Ureter (tissue), 1 donor: ENCODE measurements around the gene PNPLA2. TPM values are rescaled to one million over a fixed set of nuclear protein-coding genes. Genes with fewer than 3 reads are reported as not detected.

Source experiments
- DNase-seq: peaks from one replicate; pipeline ENCODE4 v3.0.0-alpha.2; 2020; ENCODE audit warnings: low spot score
- total RNA-seq: library from RNA; stranded (reverse); gene quantifications from one replicate; pipeline ENCODE4 v1.2.4, GENCODE V29; 2023
- donor health status: DM: yes; HTN: yes; CAD: no.

PNPLA2 gene
- total RNA-seq, 1 donor from 2014 or later, result 118 TPM

DNA sequence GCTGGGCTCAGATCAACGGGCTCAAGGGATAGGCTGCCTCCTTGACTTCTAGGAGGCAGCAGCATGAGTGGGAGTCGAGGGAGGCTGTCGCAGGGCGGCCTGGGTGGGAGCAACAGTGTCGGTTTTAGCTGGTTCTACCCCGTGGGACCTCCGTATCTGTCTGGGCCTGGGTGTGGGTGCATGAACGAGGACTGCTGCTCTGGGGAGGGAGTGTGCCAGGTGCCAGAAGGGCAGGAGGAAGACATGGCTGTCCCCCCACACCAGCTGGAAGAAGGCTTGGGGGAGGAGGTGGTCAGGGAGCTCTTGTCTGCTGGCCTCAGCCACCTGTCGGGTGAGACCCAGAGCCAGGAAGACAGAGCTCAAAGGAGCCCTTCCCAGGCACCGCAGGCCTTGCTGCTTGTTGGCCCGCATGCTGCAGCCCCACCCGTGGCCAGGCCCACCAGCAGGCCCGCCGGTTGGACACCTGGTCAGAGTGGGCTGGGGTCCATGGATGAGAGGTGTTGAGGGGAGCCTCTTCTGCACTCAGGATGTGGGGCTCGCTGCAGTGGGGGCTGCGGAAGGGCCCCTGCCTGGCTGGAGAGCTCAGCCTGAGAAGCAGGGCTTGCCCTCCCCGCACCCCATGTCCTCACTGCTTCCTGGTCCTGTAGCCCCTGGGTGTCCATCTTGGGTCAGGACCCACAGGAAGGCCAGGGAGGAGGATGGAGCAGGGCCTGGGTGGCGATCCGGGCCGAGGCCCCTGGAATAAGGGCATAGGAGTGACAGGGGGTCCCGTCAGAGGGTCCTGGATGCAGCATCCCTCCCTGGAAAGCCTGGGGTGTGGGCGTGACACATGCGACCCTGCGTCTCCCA lies 32.3 kb upstream of the PNPLA2 start:
- no peak for DNase-seq

DNA sequence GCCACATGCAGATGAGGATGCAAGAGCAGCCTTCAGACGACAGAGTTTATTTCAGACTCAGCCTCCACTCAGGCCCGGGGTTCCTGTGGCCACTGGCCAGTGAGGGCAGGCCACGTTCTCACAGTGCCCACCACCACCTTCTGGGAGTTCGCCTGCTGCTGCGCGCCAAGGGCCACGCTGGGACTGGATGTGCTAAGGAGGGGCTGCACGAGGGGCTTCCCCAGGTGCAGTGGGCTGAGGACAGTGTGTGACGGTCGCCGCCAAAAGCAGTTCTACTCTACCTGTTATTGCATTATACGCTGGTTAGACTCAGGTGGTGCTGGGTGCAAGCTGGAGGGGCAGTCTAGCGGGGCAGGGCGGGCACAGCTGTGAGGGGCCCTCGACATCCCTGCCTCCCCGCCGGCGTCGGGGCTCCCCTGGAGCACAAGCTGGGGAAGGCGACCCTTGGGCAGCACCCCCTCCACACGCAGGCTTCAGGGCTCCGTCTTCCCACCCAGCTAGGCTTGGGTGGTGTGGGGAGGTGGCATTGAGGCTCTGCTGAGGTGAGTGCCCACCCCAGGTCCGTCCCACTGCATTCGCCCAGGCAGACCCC lies 31.5 kb upstream of the PNPLA2 start:
- DNase-seq, result no peak

DNA sequence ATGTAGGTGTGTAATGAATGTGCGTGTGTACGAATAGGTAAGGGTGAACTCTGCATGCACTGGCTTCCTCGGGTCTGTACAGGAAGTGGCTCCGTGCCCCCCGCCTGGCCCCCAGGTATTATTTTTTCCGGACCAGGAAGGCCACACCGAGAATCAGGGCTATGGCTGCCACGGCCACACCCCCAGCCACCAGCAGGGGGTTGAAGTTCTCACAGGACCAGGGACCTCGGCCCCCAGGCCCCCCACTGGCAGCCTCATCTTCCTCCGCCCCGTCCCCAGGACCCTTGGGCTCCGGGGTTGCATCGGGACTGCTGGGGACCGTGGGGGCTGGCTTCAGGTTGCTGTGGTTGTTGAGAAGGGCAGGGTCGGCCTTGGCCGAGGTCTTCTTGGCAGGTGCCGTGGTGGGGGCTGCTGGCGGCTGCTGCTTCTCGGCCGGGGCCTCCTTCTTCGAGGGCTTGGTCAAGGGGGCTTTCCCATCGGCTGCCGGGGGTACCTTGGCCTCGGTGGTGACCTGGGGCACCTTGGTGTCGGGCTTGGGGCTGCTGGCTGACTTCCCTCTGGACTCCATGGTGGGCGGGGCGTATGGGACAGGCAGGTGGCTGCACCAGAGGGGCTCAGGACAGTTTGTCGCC lies 30.6 kb upstream of the PNPLA2 start:
- no peak for DNase-seq

DNA sequence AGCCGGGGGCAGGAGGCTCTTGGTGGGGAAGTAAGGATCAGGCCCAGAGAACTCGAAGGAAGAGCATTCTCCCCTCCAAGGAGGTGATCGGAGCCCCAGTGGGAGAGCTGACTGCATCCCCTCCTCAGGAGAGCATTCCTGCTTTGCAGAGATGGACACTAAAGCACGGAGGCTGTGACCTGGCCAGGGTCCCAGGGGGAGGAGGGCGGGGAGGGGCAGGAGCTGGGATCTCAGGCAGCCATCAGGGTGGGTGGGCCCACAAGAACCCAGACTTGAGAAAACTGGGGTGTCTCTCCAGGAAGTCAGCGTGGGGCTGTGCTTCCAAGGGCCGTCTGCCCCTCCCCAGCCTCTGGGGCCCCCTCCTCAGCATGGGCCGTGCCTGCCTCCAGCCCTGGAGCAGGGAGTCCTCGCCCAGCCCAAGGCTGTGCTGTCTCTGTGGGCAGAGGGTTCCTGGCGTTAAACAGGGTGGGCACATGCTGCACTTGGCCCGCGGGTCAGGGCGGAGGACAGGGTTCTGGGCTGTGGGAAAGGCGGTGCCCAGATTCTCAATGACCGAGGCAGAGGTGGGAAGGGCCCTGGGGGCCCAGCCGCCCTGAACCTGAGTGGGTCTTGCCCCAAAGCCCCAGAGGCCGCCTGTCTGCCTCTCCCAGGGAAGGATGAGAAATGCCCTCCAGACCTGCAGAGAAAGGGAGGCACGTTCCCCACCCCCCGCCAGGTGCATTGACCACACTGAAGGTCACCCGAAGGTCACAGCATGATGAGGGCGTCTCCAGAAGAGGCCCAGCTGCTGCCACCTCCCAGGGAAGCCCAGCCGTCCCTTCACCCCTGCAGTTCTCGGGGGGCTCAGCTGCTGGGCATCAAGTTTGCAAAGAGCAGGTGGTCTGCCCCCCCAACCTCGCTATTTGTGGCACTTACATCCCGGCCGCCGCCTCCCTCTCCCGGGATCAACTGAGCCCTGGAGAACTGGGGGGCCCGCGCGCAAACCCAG lies 29.5 kb upstream of the PNPLA2 start:
- no peak for DNase-seq

DNA sequence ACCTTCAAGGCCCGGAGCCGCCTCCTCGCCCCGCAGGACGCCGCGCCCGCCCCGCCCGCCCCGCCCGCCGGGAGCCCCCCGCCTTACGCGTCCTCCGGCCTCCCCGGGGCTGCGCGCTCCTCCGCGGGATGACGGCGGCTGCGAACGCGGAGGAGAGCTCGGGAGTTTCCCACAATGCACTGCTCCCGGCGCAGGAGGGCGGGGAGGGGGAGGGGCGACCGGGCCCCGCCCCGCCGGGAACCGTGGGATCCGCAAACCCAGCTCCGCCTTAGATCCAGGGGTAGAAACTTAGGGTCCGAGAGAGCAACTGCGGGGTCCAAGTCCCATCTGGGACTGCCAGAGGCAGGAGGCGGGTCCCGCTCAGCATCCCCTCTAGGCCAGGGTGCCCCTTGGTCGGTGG lies 28.8 kb upstream of the PNPLA2 start, which contains the start of gene CEND1:
Gene CEND1 (minus strand): TSS at position 148 of the 400 bp plus-strand sequence. CDS start 1,514 bp downstream, outside the sequence.
- DNase-seq, result no peak

DNA sequence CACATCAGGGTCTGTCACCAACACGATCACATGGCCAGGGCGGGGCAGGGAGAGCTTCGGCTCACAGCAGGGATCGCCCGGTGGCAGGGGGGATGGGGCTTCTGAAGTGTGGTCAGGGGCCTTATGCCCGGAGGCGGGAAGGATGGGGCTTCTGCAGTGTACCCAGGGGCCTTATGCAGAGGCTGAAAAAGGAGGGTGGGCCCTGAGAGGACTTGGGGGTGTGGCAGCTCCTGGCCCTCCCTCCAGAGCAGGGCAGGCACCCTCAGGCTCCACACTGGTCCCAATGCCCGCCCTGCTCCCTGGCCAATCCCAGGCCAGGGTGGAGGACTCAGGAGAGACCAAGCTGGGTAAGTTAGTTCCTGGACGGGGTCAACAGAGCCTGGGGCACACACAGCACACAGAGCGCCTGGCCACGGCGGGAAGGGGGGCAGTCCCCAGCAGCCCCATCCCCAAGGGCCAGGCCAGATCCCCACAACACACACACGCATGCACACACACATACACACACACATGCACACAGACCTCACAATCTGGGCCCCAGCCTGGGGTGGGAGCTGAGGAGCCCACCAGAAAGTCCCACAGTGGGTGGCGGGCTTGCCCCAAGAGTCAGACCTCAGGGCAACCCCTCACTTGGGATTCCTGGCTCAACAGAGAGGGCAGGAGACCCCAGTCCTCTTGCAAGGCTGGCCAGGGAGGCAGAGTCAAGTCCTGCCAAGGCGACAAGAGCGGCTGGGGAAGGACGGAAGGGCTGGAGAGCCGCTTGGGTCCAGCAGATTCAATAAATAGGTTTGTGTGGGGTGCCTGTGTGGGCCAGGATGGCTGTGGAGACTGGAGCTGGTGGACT lies 27.8 kb upstream of the PNPLA2 start:
- no peak for DNase-seq

DNA sequence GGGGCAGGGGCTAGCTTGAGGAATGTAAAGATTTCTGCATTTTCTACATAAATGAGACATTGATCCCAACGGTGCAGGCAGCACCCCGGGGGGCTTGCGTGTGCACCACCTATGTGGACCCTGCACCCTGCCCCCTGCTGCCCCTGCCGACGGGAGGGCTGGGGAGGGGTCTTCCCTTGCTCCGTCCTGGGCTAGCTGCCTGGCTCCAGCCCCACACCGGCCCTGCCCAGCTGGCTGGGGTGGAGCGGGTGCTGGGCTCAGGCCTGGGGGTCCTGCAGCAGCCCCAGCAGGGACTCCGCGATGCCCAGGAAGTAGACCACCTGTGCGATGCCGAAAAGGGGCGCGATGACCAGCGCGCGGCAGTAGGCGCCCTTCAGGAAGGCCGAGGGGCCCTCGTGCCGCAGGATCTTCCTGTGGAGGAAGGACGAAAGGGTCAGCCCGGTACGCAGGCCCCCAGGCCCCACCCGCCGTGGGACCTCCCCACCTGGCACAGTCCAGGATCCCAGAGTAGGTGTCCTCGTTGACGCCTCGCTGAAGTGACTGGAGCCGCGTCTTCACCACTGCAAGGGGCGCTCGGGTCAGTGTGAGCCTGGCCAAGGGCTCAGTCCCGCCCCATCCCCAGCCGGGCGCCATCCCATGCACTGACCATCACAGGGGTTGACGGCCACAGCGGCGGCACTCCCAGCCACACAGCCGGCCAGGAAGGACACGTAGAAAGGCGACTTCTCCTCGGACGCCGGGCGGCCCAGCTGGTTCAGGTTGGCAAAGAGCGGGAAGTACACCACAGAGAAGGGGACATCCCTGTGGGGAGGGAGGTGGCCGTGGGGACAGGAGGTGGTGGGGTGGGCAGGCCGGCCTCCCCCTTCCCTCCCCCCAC lies 26.8 kb upstream of the PNPLA2 start:
- DNase-seq, result no peak

DNA sequence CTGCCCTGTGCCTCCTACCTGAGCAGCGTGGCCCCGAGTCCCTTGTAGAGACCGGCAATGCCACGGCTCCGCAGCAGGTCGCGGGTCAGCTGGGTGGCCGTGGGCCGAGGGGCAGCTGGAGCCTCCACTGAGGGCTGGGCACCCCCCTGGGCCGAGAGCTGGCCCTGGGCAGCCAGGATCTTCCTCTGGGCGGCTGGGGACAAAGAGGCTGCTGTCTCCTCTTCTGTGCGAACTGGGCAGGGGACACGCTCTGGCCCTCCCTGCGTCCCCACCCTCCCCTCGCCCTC lies 26.2 kb upstream of the PNPLA2 start:
- DNase-seq, result no peak

DNA sequence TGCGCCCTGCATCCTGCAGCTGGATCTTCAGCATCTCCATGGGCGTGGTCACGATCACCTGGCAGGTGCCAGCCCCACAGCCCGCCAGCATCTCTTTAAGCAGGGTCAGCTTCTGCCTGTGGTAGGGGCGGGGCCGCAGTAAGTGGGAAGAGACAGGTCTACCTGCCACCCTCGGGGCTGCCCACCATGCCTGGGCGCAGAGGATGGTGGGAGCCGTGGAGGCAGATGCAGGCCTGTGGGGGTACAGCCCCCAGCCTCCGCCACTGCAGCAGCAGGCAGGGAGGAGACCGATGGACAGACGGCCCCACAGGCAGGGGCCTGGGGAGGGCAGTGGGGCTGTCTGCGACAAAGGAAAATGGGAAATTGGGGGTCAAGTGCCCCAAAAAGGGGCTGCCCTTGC lies 25.8 kb upstream of the PNPLA2 start:
- no peak for DNase-seq

DNA sequence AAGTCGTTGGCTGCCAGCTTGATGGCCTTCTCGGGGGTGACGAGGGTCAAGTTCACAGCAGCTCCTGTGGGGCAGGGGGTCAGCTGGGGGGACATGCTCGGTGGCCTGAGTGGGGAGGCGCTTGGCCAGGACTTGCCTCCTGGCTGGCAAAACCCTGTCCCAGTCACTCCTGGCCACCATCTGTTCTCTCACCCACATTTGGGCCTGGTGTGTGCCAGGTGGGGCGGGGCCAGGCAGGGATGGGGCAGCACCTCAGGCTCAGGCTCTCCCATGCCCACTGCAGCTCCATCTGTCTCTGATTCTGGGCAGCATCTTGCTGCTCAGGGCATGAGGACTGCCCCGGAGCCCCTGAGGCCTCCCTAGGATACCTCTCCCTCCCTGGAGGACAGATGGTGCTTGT lies 25.2 kb upstream of the PNPLA2 start:
- DNase-seq, result no peak

DNA sequence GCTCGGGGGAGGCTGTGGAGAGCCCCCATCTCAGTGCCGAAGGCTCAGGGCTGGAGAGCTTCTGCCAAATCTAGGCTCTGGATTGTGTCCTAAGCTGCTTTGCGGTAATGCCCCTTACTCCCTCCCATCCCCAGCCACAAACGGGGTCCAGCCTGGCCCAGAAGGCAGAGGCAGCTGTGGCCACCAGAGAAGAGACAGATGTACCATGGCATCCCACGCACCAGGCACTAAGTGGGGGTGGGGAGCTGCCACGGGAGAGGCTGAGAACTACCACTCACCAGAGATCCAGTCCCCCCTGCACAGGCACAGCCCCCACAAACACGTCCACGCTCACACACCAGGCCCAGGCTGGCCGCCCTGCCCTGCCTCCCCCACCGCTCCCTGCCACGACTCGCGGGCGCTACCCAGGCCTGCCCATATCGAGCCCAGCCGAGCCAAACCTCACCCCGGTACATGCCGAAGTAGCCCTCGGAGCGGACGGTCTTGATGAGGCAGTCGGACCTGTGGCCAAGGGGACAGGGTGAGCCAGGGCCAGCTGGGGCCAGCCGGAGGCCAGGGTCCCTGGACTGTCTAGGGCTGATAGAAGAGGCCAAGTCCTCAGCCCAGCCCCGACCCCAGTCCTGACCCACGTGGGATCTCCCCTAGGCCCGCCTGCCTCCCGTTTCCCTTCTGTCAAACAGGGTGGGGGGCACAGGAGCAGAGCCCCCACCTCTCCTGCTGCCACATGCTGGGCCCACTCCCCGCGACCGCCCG lies 24.5 kb upstream of the PNPLA2 start:
- no peak for DNase-seq

DNA sequence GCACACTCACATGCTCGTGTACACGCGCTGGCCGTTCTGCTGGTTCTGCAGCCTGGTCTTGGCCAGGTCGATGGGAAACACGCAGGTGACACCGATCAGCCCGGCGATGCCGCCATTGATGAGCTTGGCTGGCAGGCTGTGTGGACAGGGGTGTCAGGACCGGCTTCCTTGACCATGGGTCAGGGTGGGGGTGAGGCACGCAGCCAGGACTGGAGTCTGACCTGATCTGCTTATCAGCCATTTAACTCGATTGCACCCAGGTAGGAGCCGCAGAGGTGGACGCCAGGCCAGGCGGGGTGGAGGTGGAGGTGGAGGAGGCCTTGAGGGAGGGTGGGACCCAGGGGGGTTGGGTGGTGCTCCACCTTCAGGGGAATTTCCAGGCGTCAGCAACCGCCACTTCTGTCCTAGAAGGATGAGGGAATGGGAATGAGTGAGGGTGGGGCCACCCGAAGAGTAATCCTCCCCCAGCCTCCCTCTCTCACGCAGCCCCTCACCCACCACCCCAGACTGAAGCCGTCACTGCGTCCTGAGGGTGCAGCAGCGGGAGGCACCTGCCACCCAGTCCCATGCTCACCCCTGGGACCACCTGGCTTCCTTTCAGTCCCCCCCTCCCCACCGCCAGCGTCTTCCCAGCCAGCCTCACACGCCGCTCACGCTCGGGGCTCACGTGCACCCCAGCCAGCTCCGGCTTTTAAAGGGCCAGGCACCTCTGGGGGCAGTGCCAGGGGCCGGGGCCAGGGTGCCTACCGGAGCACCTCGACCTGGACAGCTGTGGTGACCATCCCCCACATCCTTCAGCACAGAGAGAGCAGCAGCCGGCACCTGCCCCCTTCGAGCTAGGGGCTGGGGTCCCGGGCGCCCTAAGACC lies 23.7 kb upstream of the PNPLA2 start:
- no peak for DNase-seq

DNA sequence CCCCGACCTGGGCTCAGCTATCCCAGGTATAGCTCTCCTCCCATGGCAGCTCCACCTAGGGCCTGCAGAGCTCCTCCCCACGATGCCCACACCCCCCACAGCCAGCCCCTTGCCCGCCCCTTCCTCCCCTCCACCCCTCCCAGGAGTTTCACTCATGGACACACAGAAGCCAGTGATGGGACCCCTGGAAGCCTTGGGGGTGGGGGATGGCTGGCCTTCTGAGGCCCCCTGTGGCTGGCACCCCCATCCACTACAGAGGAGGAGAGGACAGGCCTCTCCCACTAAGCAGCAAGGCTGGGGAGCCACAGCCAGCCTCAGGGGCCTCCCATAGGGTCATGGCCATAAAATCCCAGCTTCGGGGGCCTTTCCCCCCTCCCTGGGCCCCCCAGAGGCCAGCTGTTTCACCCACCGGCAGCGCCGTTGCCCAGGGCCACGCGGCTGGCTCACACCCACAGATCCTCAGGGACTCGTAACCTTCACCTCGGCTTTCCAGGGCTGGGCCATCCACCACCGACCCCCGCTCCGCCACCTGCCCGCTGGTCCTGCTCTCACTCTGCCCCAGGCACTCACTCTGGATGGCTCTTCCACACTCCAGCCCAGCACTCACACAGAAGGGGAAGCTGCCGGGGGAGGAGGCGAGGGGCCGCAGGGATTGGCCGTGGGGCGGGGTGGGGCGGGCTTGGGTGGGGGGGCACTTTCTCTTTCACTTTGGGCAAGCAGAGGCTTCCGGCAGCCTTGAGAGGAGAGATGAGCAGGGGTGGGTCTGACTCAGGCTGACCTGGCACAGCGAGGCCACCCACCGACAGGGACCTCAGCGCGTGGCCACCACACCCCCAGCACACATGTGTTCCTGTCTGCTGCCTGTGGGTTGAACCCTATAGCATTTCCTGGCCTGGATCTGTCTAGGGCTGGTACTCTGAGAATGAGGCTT lies 22.8 kb upstream of the PNPLA2 start:
- DNase-seq, result peak; percentile 84

DNA sequence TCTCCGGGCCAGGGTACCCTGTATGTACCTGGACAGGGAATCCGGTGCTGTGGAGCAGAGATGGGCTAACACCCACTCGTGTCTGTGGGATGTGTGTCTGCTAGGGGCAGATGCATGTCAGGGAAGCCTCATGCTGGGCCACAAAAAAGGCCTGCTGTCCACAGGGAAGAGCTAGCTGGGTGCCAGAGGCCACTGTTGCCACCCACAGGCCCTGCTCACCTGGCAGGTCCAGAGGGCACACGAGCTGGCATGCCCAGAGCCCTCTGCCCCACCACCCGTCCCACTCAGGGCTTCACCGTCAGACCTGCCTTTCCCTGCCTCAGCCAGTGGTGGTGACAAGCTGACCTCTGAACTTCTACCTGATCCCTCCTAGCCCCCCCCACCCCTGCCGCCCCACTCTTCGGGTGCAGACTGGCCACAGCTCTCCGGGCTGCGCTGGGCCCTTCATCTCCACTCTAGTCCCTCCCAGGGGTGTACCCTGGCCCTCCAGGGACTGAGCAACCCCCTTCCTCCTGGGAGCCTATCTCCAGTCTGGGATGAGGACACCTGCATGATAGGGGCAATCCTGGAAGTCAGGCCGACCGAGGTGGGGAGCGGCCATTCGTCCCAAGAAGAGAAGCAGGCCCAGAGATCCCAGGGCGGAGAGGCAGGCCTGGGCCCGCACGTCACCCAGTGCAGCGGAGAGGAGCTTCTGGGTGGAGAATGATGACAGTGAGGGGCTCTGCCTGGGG lies 22.0 kb upstream of the PNPLA2 start:
- no peak for DNase-seq

DNA sequence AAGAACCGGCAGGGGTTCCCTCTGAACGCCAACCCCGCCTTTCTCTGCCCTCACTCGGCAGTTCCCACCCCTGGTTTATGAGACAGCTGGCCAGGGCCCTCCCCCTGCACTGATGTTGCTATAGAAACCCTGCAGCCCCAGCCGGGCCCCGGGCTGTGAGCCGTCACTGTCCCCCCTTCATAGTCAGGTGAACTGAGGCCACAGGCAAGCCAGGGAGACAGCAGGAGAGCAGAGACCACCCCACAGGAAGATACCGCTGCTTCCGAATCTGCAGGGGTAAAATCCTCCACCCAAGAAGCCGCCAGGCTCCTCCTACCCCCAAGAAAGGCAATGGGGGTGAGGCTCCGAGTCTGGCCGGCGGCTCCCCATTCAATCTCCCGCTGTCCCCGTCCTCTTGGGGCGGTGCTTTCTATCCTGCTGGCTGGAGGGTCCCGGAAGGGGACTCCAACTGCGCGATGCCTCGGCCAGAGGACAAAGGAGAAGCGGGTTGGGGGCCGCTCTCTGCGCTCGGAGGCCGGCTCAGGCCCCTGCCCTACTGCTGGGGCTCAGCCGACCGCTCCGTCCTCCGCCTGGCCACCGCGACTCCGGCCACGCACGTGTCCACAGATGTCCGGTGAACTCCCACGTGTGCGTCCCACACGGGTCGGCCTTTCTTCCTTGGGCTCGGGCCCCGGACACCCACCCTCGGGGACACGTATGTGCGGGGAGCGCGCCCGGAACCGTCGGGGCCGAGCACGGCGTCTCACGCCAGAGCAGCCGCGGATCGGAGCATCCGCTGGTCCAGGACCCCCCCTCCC lies 21.2 kb upstream of the PNPLA2 start:
- DNase-seq, result peak; percentile 76
